GM04503 (cell line): ENCODE data around the gene NPLOC4.

Experiments used
- DNase-seq: peaks from one replicate; pipeline ENCODE4 v3.0.0-alpha.2; 2012; ENCODE audit warnings: low read depth

Gene NPLOC4

GRCh38 chr17:81517339-81518112, 119.4 kb downstream of the NPLOC4 start:
- no peak for DNase-seq

- no peak for DNase-seq
Measured at GRCh38 chr17:81517009-81517338, 119.9 kb downstream of the NPLOC4 start.

- no peak for DNase-seq
Measured at GRCh38 chr17:81516439-81516838, 120.5 kb downstream of the NPLOC4 start.

GRCh38 chr17:81515530-81516041, 121.3 kb downstream of the NPLOC4 start:
- no peak for DNase-seq

GRCh38 chr17:81514739-81515529, 122.0 kb downstream of the NPLOC4 start:
- no peak for DNase-seq

- no peak for DNase-seq
Measured at GRCh38 chr17:81514489-81514738, 122.5 kb downstream of the NPLOC4 start.

- DNase-seq: no peak
Measured at GRCh38 chr17:81513753-81514488, 123.0 kb downstream of the NPLOC4 start.

GRCh38 chr17:81513372-81513752, 123.5 kb downstream of the NPLOC4 start:
- DNase-seq: no peak

GRCh38 chr17:81512562-81513371, 124.1 kb downstream of the NPLOC4 start, which contains the start of gene ACTG1:
Gene ACTG1, minus strand, starts transcription at chr17:81512799. Its CDS starts 445 bp downstream, at chr17:81512354.
- DNase-seq: peak; percentile 67

GRCh38 chr17:81511804-81512561, 124.9 kb downstream of the NPLOC4 start:
- no peak for DNase-seq

- DNase-seq: no peak
Measured at GRCh38 chr17:81511554-81511803, 125.4 kb downstream of the NPLOC4 start.

- no peak for DNase-seq
Measured at GRCh38 chr17:81510785-81511553, 125.9 kb downstream of the NPLOC4 start.

- no peak for DNase-seq
Measured at GRCh38 chr17:81509972-81510784, 126.7 kb downstream of the NPLOC4 start.

GRCh38 chr17:81509207-81509971, 127.5 kb downstream of the NPLOC4 start:
- no peak for DNase-seq

- DNase-seq: no peak
Measured at GRCh38 chr17:81508639-81509206, 128.2 kb downstream of the NPLOC4 start.
